Measurements from ENCODE around the gene RPL10A.
"Not testable (repeated sequence)": the region's sequence is repeated elsewhere in the genome, so short reads cannot be mapped to it uniquely, and the experiment has no call there.

The RPL10A gene

GRCh38 chr6:35428421-35429149, 39.6 kb upstream of the RPL10A start:
- no peak for DNase-seq (ENCODE audit: extremely low read depth, low read depth)

GRCh38 chr6:35429463-35429862, 38.7 kb upstream of the RPL10A start:
- no peak for DNase-seq (ENCODE audit: extremely low read depth, low read depth)
- TF ChIP-seq, protein P1, sequence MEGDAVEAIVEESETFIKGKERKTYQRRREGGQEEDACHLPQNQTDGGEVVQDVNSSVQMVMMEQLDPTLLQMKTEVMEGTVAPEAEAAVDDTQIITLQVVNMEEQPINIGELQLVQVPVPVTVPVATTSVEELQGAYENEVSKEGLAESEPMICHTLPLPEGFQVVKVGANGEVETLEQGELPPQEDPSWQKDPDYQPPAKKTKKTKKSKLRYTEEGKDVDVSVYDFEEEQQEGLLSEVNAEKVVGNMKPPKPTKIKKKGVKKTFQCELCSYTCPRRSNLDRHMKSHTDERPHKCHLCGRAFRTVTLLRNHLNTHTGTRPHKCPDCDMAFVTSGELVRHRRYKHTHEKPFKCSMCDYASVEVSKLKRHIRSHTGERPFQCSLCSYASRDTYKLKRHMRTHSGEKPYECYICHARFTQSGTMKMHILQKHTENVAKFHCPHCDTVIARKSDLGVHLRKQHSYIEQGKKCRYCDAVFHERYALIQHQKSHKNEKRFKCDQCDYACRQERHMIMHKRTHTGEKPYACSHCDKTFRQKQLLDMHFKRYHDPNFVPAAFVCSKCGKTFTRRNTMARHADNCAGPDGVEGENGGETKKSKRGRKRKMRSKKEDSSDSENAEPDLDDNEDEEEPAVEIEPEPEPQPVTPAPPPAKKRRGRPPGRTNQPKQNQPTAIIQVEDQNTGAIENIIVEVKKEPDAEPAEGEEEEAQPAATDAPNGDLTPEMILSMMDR (IDR thresholded peaks at IDR 0.05; ENCODE audit: low read depth, low read length) = no peak

More at GRCh38 chr6:35428421-35429149, 39.6 kb upstream of the RPL10A start:
- TF ChIP-seq, protein P1 (IDR thresholded peaks at IDR 0.05; ENCODE audit: low read depth, low read length) = no peak

GRCh38 chr6:35432291-35432690, 35.9 kb upstream of the RPL10A start:
- DNase-seq (ENCODE audit: extremely low read depth, low read depth) = no peak
- TF ChIP-seq, protein P1 (IDR thresholded peaks at IDR 0.05; ENCODE audit: low read depth, low read length) = no peak

DNA sequence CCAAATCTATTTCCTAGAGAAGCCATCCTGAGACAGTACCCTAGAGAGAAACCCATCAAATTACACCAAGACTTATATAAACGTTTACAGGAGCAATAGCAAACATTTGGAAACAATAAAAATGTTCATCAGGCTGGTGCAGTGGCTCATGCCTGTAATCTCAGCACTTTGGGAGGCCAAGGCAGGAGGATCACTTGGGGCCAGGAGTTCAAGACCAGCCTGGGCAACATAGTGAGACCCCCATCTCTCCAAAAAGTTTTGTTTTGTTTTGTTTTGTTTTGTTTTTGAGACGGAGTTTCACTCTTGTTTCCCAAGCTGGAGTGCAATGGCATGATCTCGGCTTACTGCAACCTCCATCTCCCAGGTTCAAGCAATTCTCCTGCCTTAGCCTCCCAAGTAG, 35.5 kb upstream of the RPL10A start:
- not testable (repeated sequence) for DNase-seq (ENCODE audit: extremely low read depth, low read depth)

DNA sequence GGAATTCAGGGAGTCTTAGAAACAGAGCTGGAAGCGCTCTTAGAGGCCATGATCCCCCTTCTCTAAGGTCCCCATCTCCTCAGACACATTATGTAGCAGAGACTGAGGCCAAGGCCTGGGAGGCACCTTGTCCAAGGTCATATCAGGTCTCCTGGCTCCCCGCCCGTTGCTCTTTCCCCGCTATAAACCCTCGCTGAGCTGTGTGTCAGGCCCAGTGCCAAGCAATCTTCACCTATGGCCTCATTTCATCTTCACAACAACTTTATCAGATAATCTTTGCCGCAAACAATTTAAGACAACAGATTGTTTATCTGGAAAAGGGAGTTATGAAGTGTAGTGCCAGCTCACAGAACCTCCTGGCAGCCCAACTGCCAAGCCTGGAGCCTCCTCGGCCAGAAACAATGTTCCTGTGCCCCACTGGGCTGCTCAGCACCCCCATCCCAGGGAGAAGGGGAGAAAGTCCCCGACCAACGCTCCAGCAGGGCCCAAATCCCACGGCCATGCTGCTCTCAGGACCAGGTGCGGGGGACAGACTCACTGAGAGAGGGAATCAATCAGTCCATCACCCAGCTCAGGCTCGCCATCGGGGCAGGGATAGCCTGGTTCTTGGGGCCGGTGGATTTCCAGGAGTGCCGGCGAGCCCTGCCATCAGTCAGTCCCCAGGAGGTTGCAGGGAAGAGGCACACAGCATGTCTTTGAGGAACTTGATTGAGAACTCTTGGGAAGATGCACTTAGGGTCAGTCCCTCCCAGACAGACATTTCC, 32.9 kb upstream of the RPL10A start:
- TF ChIP-seq, protein P1 (IDR thresholded peaks at IDR 0.05; ENCODE audit: low read depth, low read length) = no peak
- DNase-seq (ENCODE audit: extremely low read depth, low read depth) = no peak

DNA sequence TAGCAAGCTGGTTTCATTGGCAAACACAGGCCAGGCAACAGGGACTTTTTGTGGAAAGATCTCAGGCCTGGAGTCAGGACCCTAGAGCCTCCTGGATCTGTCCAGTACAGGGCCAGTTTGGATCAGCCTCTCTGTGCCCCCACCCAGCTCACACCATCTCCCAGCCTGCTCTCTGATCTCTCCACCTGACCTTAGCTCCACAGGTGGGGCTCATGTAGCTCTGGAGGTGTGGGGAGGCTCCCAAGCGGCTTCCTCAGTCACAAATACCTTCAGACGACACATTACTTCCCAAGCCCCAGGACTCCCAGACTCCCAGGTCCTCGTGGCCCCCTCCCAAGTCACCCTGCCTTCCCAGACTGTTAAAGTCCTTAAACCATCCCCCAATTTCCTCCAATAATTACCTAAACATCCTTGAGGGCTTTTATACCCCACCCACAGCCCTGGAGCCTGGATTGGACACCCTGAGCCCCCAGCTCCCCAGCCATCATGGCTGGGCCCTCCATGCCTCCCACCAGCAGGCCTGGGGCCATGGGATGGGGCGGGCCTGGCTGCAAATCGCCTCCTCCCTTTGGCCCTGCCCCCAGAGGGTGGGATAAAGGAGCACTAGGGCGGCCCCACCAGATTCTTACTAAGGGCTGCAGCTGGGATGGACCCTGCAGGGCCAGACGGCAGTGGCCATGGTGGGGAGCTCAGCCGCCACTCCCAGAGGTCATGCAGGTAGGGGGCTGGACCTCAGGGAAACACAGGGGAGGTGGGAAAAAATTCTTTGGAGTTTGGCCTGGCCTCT, 31.9 kb upstream of the RPL10A start:
- DNase-seq (ENCODE audit: extremely low read depth, low read depth) = no peak
- TF ChIP-seq, protein P1 (IDR thresholded peaks at IDR 0.05; ENCODE audit: low read depth, low read length) = no peak

DNA sequence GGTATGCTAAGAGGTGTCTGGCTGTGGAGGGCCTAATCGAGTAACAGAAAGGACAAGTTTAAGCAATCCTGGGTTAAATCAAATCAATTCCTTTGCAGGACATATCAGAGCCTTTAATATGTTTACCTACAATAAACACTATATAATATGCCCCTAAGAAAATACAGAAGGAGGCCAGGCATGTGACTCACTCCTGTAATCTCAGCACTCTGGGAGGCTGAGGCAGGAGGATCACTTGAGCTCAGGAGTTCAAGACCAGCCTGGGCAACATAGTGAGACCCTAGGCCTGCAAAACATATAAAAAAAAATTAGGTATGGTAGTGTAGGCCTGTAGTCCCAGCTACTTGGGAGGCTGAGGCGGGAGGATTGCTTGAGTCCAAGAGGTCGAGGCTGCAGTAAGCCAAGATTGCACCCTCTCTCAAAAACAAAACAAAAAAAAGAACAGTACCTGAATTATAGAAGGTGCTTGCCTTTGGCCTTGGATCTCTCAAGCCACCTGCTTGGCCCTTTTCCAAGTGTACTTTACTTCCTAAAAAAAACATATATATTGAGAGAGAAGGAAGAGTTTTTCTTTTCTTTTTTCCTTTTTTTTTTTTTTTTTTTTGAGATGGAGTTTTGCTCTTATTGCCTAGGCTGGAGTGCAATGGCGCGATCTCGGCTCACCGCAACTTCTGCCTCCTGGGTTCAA, 29.7 kb upstream of the RPL10A start:
- DNase-seq (ENCODE audit: extremely low read depth, low read depth) = not testable (repeated sequence)
